ENCODE measurements around the gene DHX32. TPM values are rescaled to one million over a fixed set of nuclear protein-coding genes. Genes with fewer than 3 reads are reported as not detected.
"Not testable (repeated sequence)": the region's sequence is repeated elsewhere in the genome, so short reads cannot be mapped to it uniquely, and the experiment has no call there.

The DHX32 gene
- total RNA-seq, 4 donors from 2014 or later = 13.5 to 105 (median 30.9) TPM

DNA sequence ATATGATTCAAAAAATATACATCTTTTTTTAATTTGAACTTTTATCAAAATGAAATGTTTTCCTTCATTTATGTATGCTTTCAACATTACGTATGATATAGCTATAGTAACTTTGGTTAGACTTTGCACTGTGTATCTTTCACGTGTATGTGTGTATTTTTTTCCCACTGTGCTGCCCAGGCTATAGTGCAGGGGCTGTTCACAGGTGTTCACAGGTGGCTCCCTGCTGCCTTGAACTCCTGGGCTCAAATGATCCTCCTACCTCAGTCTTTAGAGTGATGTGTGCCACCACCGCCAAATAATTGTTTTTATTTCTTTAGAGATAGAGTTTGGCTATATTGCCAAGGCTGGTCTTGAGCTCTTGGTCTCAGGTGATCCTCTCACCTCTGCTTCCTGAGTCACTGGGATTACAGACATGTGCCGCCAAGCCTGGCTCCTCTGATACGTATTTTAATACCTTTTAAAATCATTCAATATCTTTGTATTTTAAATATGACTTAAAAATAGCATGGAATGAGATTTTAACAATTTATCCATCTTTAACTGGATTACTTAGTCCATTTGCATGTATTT is 44.3 kb upstream of the DHX32 start:
- Histone ChIP-seq H3K27me3 (no peaks in the 10 kb centered on the region), H3K4me3 (no peak overlapping the region), H3K9me3 (no peaks in the 10 kb centered on the region), H3K27ac (no peak overlapping the region), H3K36me3 (no peaks in the 10 kb centered on the region), H3K4me1 (no peaks in the 10 kb centered on the region)
- intact Hi-C loops (cut with DNase I; ENCODE audit: low total_unique reads) = no loop called here
- no peak for DNase-seq
- no peak for TF ChIP-seq CTCF (IDR thresholded peaks at IDR 0.05)
- TF ChIP-seq POLR2A (IDR thresholded peaks at IDR 0.05) = no peak

DNA sequence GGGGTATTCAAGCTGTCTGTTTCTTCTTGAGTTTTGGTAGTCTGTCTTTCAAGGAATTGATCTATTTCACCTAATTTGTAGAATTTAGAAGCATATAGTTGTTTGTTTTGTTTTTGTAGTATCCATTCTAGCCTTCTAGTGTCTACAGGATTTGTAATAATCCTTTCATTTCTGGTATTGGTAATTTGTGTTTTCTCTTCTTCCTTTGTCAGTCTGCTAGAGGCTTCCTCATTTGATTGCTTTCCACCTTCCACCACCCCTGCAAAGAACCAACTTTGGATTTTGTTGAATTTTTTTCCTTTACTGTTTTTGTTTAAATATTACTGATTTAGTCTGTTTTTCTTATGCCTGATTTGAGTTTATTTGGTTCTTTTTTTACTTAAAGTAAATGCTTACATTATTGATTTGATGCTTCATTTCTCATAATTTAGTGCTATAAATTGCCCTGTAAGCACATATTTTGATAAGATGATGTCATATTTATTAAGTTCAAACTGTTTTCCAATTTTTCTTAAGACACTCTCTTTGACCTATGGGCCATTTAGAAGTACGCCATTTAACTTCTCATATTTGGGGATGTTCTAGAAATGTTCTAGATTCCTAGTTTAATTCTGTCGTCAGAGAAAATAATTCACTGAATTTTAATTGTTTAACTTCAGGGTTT is 40.7 kb upstream of the DHX32 start:
- H3K36me3 ChIP-seq; intact Hi-C loops (cut with DNase I; ENCODE audit: low total_unique reads); H3K27ac ChIP-seq; H3K4me3 ChIP-seq; DNase-seq; H3K9me3 ChIP-seq; H3K27me3 ChIP-seq; H3K4me1 ChIP-seq: not testable (repeated sequence)

- H3K4me1 ChIP-seq; H3K9me3 ChIP-seq; H3K27me3 ChIP-seq; H3K27ac ChIP-seq; intact Hi-C loops (cut with DNase I; ENCODE audit: low total_unique reads); H3K4me3 ChIP-seq; DNase-seq; H3K36me3 ChIP-seq: not testable (repeated sequence)
Observed at GRCh38 chr10:125917704-125918361, 36.7 kb upstream of the DHX32 start.

DNA sequence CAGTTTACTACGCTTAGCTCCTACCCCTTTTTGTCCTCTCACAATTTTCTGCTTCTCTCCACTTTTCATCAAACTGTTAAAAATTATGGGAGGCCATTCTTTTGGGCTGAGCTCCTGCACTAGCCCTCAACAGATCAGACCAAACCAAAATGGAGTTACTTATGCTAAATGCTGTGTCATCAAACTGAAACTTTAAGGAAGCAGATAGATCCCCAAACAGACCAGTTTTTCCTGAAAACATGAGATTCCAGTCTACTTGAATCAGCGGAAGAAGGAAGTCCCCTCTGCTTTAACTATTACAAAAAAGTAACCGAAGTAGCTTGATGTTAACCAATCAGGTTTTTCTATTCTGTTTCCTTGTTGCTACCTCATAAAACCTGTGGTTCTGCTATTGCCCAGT is 35.9 kb upstream of the DHX32 start:
- Histone ChIP-seq H3K4me1 (no peaks in the 10 kb centered on the region), H3K36me3 (no peaks in the 10 kb centered on the region), H3K9me3 (no peaks in the 10 kb centered on the region), H3K27ac (no peak overlapping the region), H3K27me3 (no peaks in the 10 kb centered on the region), H3K4me3 (no peak overlapping the region)
- no peak for DNase-seq
- intact Hi-C loops (cut with DNase I; ENCODE audit: low total_unique reads) = no loop called here
- no peak for TF ChIP-seq POLR2A (IDR thresholded peaks at IDR 0.05)
- TF ChIP-seq CTCF (IDR thresholded peaks at IDR 0.05) = no peak

- H3K4me1 ChIP-seq; H3K27me3 ChIP-seq; H3K9me3 ChIP-seq; H3K27ac ChIP-seq; intact Hi-C loops (cut with DNase I; ENCODE audit: low total_unique reads); H3K4me3 ChIP-seq; H3K36me3 ChIP-seq; DNase-seq: not testable (repeated sequence)
Observed at GRCh38 chr10:125913277-125913676, 32.2 kb upstream of the DHX32 start.

DNA sequence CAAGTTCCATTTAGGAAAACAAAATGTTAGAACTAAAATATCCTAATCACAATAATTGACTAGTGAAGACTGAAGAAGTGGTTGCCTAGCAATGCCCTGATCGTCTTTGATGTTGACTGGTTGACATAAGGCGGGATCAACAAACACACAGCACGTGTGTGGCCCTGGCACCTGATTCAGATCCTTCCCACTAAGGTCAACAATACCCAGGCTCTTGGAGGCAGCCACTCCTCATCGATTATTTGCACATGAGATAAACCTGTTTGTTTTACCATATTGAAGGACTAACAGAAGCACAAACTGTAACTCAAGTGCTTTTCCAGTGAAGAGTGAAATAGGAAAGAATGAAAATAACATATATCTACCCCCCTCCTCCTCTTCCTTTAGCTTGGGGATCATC is 30.9 kb upstream of the DHX32 start:
- Histone ChIP-seq H3K36me3 (no peaks in the 10 kb centered on the region), H3K9me3 (no peaks in the 10 kb centered on the region), H3K27me3 (no peaks in the 10 kb centered on the region), H3K27ac (no peak overlapping the region), H3K4me3 (no peak overlapping the region), H3K4me1 (no peaks in the 10 kb centered on the region)
- DNase-seq = no peak
- intact Hi-C loops (cut with DNase I; ENCODE audit: low total_unique reads) = no loop called here
- TF ChIP-seq POLR2A (IDR thresholded peaks at IDR 0.05) = no peak
- no peak for TF ChIP-seq CTCF (IDR thresholded peaks at IDR 0.05)

Measured in uterus (tissue), 4 donors.